HEK293T (cell line): ENCODE measurements around the gene SH3D19.

Experiments used
- ARNT ChIP-seq: fragments of 450-650 bp; IDR thresholded peaks from 2 replicates; pipeline ENCODE4 v1.6.1; 2017; ENCODE audit warnings: mild to moderate bottlenecking
- BHLHE40 ChIP-seq: fragments of 450-650 bp; IDR thresholded peaks from 2 replicates; pipeline ENCODE4 v1.6.1; 2016; ENCODE audit warnings: mild to moderate bottlenecking, moderate library complexity, borderline replicate concordance
- FOXM1 ChIP-seq: fragments of 450-650 bp; IDR thresholded peaks from 2 replicates; pipeline ENCODE4 v1.6.1; 2017; ENCODE audit warnings: mild to moderate bottlenecking, borderline replicate concordance
- HDGF ChIP-seq: fragments of 450-650 bp; IDR thresholded peaks from 2 replicates; pipeline ENCODE4 v1.6.1; 2017; ENCODE audit warnings: antibody characterized with exemption, borderline replicate concordance
- L3MBTL2 ChIP-seq: fragments of 450-650 bp; conservative IDR thresholded peaks from 2 replicates; pipeline ENCODE4 v1.6.1; 2016; ENCODE audit warnings: mild to moderate bottlenecking
- NFRKB ChIP-seq: fragments of 450-650 bp; IDR thresholded peaks from 2 replicates; pipeline ENCODE4 v1.6.1; 2016; ENCODE audit warnings: mild to moderate bottlenecking, moderate library complexity
- SUZ12 ChIP-seq: fragments of 450-650 bp; IDR thresholded peaks from 2 replicates; pipeline ENCODE4 v1.6.1; 2016; ENCODE audit warnings: mild to moderate bottlenecking
- TF ChIP-seq, protein P1 (sequence below): fragments of 450-650 bp; IDR thresholded peaks from 2 replicates; pipeline ENCODE4 v1.6.1; 2016

DNA sequence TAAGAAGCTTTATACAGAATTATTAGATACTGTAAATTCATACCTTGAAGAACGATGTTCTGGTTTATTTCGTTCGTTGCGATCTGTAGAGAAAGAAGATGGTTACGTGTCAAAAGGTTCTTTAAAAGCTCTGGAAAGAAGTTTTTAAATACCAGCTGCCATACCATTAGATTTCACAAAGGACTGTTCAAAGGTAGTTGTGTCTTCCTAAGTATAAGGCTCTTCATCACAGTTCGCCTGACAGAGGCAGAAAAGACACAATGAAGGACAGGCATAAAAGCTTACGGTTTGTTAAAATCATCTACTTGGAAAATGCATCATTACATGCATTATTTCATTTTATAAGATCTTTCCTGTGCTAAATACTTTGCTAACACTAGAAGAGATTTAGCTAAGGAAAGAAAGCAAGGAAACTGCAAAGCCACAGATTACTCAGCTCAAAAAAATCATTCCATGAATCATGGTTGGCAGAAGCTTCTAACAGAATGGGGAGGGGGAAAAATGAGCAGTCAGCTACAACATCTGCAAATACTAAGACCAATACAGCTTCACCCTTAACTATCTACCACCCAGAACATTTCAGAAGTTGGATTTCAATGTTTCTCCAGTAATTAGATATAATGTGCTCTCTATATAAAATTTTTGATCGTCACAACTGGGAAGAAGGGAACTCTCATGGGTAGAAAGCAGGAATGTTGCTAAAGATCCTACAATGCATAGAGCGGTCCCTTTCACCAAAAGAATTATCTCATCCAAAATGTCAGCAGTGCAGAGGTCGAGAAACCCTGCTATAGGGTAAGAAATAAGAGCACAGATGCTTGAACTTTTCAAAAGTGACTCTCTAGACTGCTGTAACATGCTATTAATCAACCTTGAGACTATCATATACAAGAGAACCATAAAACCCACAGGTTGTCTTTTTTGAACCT is 99.1 kb downstream of the SH3D19 start:
- TF ChIP-seq FOXM1 (no peak), SUZ12 (no peak), BHLHE40 (no peak), L3MBTL2 (no peak), NFRKB (no peak), ARNT (no peak), HDGF (no peak)
- TF ChIP-seq, protein P1, sequence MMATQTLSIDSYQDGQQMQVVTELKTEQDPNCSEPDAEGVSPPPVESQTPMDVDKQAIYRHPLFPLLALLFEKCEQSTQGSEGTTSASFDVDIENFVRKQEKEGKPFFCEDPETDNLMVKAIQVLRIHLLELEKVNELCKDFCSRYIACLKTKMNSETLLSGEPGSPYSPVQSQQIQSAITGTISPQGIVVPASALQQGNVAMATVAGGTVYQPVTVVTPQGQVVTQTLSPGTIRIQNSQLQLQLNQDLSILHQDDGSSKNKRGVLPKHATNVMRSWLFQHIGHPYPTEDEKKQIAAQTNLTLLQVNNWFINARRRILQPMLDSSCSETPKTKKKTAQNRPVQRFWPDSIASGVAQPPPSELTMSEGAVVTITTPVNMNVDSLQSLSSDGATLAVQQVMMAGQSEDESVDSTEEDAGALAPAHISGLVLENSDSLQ, result no peak
